SU-DHL-6 (cell line): ENCODE data around the gene TMEM138.

Experiments
- EZH2phosphoT487 ChIP-seq: fragments of 200-600 bp; sonication (generic), shearing (Covaris generic); conservative IDR thresholded peaks from 2 replicates; pipeline ENCODE4 v1.6.1; 2018; ENCODE audit warnings: mild to moderate bottlenecking, antibody characterized with exemption, low read length, moderate library complexity, mixed read lengths
- TF ChIP-seq, protein P1 (sequence below): fragments of 200-600 bp; sonication (generic); IDR thresholded peaks from one replicate; pipeline ENCODE4 v1.5.1; 2017; ENCODE audit warnings: antibody characterized with exemption, mild to moderate bottlenecking, low read length, moderate library complexity; ENCODE audit not compliant: insufficient read depth, poor library complexity, severe bottlenecking

DNA sequence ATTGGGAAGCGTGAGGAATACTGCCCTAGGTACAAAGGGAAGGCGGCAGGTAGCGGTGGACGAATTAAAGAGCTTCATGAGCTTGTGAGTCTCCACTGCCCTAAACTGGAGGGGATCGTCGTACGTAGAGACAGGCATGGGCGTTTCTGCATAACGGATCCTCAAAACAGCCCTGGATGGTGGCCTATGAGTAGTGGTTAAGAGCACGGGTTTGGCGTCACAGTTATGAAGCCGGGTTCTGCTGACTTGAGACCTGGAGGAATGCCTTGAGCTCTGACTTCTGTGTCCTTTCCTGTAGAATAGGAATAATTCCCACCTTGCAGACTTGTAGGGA lies 335 bp downstream of the TMEM138 start:
- TF ChIP-seq, protein P1, sequence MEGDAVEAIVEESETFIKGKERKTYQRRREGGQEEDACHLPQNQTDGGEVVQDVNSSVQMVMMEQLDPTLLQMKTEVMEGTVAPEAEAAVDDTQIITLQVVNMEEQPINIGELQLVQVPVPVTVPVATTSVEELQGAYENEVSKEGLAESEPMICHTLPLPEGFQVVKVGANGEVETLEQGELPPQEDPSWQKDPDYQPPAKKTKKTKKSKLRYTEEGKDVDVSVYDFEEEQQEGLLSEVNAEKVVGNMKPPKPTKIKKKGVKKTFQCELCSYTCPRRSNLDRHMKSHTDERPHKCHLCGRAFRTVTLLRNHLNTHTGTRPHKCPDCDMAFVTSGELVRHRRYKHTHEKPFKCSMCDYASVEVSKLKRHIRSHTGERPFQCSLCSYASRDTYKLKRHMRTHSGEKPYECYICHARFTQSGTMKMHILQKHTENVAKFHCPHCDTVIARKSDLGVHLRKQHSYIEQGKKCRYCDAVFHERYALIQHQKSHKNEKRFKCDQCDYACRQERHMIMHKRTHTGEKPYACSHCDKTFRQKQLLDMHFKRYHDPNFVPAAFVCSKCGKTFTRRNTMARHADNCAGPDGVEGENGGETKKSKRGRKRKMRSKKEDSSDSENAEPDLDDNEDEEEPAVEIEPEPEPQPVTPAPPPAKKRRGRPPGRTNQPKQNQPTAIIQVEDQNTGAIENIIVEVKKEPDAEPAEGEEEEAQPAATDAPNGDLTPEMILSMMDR: no peak
- no peak for TF ChIP-seq EZH2phosphoT487
